Keratinocyte (primary cell): ENCODE measurements around the gene FAM177A1. TPM values are rescaled to one million over a fixed set of nuclear protein-coding genes. Genes with fewer than 3 reads are reported as not detected.
A peak's percentile ranks its signal among the peaks of the same experiment; 100 is the strongest.

ENCODE experiments used
- DNase-seq: peaks from one replicate; pipeline ENCODE4 v3.0.0-alpha.2; 2011; ENCODE audit warnings: low read depth, missing footprints, low spot score
- FAIRE-seq: peaks from 2 replicates; lab custom pipeline; 2011; peaks lifted over from hg19 to GRCh38; lab: Jason Lieb, UNC
- H2AFZ ChIP-seq: 2 replicates; pipeline ENCODE4 v1.6.0; 2012; ENCODE audit warnings: low read length, control low read depth, inconsistent platforms; ENCODE audit not compliant: control insufficient read depth
- H3K27ac ChIP-seq: 2 replicates; pipeline ENCODE4 v1.5.1; 2011; ENCODE audit warnings: low read length; ENCODE audit not compliant: control insufficient read depth, insufficient read depth
- H3K27me3 ChIP-seq: 3 replicates; pipeline ENCODE4 v1.6.0; 2011; ENCODE audit warnings: low read length; ENCODE audit not compliant: control insufficient read depth, insufficient read depth; ENCODE audit errors: extremely low read depth
- H3K36me3 ChIP-seq, 2 experiments: 2 replicates in 1 of 2; 3 replicates in 1 of 2; pipeline ENCODE4 v1.5.1; 2011; ENCODE audit warnings: low read length in 2 of 2, mild to moderate bottlenecking in 1 of 2; ENCODE audit not compliant: control insufficient read depth in 2 of 2, insufficient read depth in 2 of 2; ENCODE audit errors: extremely low read depth in 1 of 2
- H3K4me1 ChIP-seq: 3 replicates; pipeline ENCODE4 v1.5.1; 2011; ENCODE audit warnings: low read length; ENCODE audit not compliant: control insufficient read depth, insufficient read depth; ENCODE audit errors: extremely low read depth
- H3K4me2 ChIP-seq: 3 replicates; pipeline ENCODE4 v1.6.0; 2011; ENCODE audit warnings: low read depth, low read length; ENCODE audit not compliant: control insufficient read depth, insufficient read depth; ENCODE audit errors: extremely low read depth
- H3K4me3 ChIP-seq, 3 experiments: fragments of 200-600 bp in 1 of 3; sonication (generic) in 1 of 3; 2 replicates in 2 of 3; 3 replicates in 1 of 3; pipeline ENCODE4 v1.5.1; 2011 to 2016; ENCODE audit warnings: low read length in 3 of 3, mild to moderate bottlenecking in 3 of 3, control low read depth in 2 of 3, inconsistent platforms in 1 of 3, low read depth in 1 of 3, mixed read lengths in 1 of 3, mixed run types in 1 of 3, moderate library complexity in 1 of 3; ENCODE audit not compliant: control insufficient read depth in 2 of 3, insufficient read depth in 2 of 3; ENCODE audit errors: extremely low read depth in 1 of 3
- H3K79me2 ChIP-seq: 2 replicates; pipeline ENCODE4 v1.6.0; 2012; ENCODE audit warnings: low read length; ENCODE audit not compliant: control insufficient read depth, insufficient read depth
- H3K9ac ChIP-seq: 3 replicates; pipeline ENCODE4 v1.6.0; 2011; ENCODE audit warnings: low read length; ENCODE audit not compliant: control insufficient read depth, insufficient read depth; ENCODE audit errors: extremely low read depth
- H3K9me1 ChIP-seq: 3 replicates; pipeline ENCODE4 v1.6.0; 2011; ENCODE audit warnings: low read length; ENCODE audit not compliant: control insufficient read depth, insufficient read depth; ENCODE audit errors: extremely low read depth
- H3K9me3 ChIP-seq: 2 replicates; pipeline ENCODE4 v1.5.1; 2012; ENCODE audit warnings: low read depth, low read length; ENCODE audit not compliant: control insufficient read depth
- H4K20me1 ChIP-seq: 3 replicates; pipeline ENCODE4 v1.6.0; 2011; ENCODE audit warnings: low read length; ENCODE audit not compliant: control insufficient read depth, insufficient read depth; ENCODE audit errors: extremely low read depth
- CTCF ChIP-seq, 3 experiments: IDR thresholded peaks in 1 of 3; conservative IDR thresholded peaks in 1 of 3; optimal IDR thresholded peaks in 1 of 3; 2 replicates in 2 of 3; 3 replicates in 1 of 3; pipeline versions ENCODE3 to v1.5.1; 2011; ENCODE audit warnings: low read length in 3 of 3, mild to moderate bottlenecking in 3 of 3, moderate library complexity in 2 of 3, control low read depth in 1 of 3, inconsistent platforms in 1 of 3; ENCODE audit not compliant: insufficient read depth in 2 of 3; ENCODE audit errors: extremely low read depth in 1 of 3
- EZH2 ChIP-seq: IDR thresholded peaks from one replicate; pipeline ENCODE4 v1.6.1; 2012; ENCODE audit warnings: inconsistent platforms, mild to moderate bottlenecking, low read length, moderate library complexity
- dilution Hi-C: fragments of 300-500 bp; cut with MboI; formaldehyde crosslinking; loops from one replicate; pipeline ENCODE4 v1.7.0; 2020; ENCODE audit warnings: low sequenced_read_pairs; ENCODE audit not compliant: extremely low pct_ligation_motif_present
- polyA plus RNA-seq, 5 experiments: library from polyadenylated mRNA; depleted of rRNA in 3 of 5; stranded (reverse) in 3 of 5; stranded (forward) in 1 of 5; unstranded in 1 of 5; fragments of >200 nt; gene quantifications; 1 replicate in 1 of 5; 2 replicates in 3 of 5; 3 replicates in 1 of 5; pipeline versions ENCODE4 v1.2.1 to v1.2.3, GENCODE V29; 2011 to 2012; ENCODE audit warnings: missing spikeins in 2 of 5, low read depth in 1 of 5, low replicate concordance in 1 of 5

FAM177A1 gene
- polyA plus RNA-seq, 1 donor (not counting 4 experiments of a cell fraction or from before 2014, with no cell fraction given) = 53.1 TPM

- H3K4me2 ChIP-seq = peak overlapping the region; percentile 98
- no peaks in the 10 kb centered on the region for H3K27me3 ChIP-seq
- peak overlapping the region; percentile 74 to 97 (median 95) for H3K4me3 ChIP-seq
- peak overlapping the region; percentile 88 for H3K9ac ChIP-seq
- TF ChIP-seq CTCF (optimal IDR thresholded peaks at IDR 0.05 in 1 of 3, IDR thresholded peaks at IDR 0.05 in 1 of 3, conservative IDR thresholded peaks at IDR 0.05 in 1 of 3; ENCODE audit: extremely low read depth in 1 of 3, insufficient read depth in 2 of 3, low read length in 3 of 3) (no peak), EZH2 (no peak)
- H3K9me3 ChIP-seq = no peaks in the 10 kb centered on the region
- no peaks in the 10 kb centered on the region for H3K9me1 ChIP-seq
- H2AFZ ChIP-seq = peak overlapping the region; percentile 86
- H3K27ac ChIP-seq = peak overlapping the region; percentile 99
- FAIRE-seq (no peak), DNase-seq (no peak)
- peaks cover 27% of the 10 kb centered on the region for H3K79me2 ChIP-seq
- H3K36me3 ChIP-seq = peaks cover 0 to 3% of the 10 kb centered on the region in 2 experiments
- dilution Hi-C loops = no loop called here
- peaks cover 13% of the 10 kb centered on the region for H3K4me1 ChIP-seq
- H4K20me1 ChIP-seq = no peaks in the 10 kb centered on the region
These were observed 904 bp upstream of the FAM177A1 start for GRCh38 chr14:35044939-35045797.

- dilution Hi-C loops = no loop called here
These were observed 349 bp upstream of the FAM177A1 start for GRCh38 chr14:35045798-35046047.

More at GRCh38 chr14:35045798-35046047, 349 bp upstream of the FAM177A1 start:
- H3K9me1 ChIP-seq = no peaks in the 10 kb centered on the region
- H3K27ac ChIP-seq = peak overlapping the region; percentile 99
- peak overlapping the region; percentile 98 for H3K4me2 ChIP-seq
- no peak for FAIRE-seq
- H3K9me3 ChIP-seq = no peaks in the 10 kb centered on the region
- H2AFZ ChIP-seq = peak overlapping the region; percentile 86
- peak overlapping the region; percentile 74 to 97 (median 95) for H3K4me3 ChIP-seq
- no peak for TF ChIP-seq EZH2
- no peak for TF ChIP-seq CTCF (optimal IDR thresholded peaks at IDR 0.05 in 1 of 3, IDR thresholded peaks at IDR 0.05 in 1 of 3, conservative IDR thresholded peaks at IDR 0.05 in 1 of 3; ENCODE audit: extremely low read depth in 1 of 3, insufficient read depth in 2 of 3, low read length in 3 of 3)
- H3K4me1 ChIP-seq = peaks cover 13% of the 10 kb centered on the region
- H3K79me2 ChIP-seq = peaks cover 30% of the 10 kb centered on the region
- H3K9ac ChIP-seq = peak overlapping the region; percentile 88
- peaks cover 0 to 3% of the 10 kb centered on the region in 2 experiments for H3K36me3 ChIP-seq
- H3K27me3 ChIP-seq = no peaks in the 10 kb centered on the region
- DNase-seq = no peak
- H4K20me1 ChIP-seq = no peaks in the 10 kb centered on the region
